Hepatocyte (in vitro differentiated cells): ENCODE measurements around the gene USP47. TPM values are rescaled to one million over a fixed set of nuclear protein-coding genes. Genes with fewer than 3 reads are reported as not detected.
A peak's percentile ranks its signal among the peaks of the same experiment; 100 is the strongest.

Experiments used
- DNase-seq: peaks from one replicate; pipeline ENCODE4 v3.0.0-alpha.2; 2016; ENCODE audit warnings: low spot score
- H2AFZ ChIP-seq: fragments of 200-600 bp; sonication (generic); 2 replicates; pipeline ENCODE4 v1.6.0; 2016; ENCODE audit warnings: antibody characterized with exemption, mild to moderate bottlenecking
- H3K27ac ChIP-seq: fragments of 200-600 bp; sonication (generic); 2 replicates; pipeline ENCODE4 v1.5.1; 2016; ENCODE audit warnings: mild to moderate bottlenecking
- H3K27me3 ChIP-seq: fragments of 200-600 bp; sonication (generic); 2 replicates; pipeline ENCODE4 v1.6.1; 2016
- H3K36me3 ChIP-seq: fragments of 200-600 bp; sonication (generic); replicated peaks from 2 replicates; pipeline ENCODE4 v1.5.1; 2016; ENCODE audit warnings: low read depth; ENCODE audit not compliant: insufficient read depth
- H3K4me1 ChIP-seq: fragments of 200-600 bp; sonication (generic); 2 replicates; pipeline ENCODE4 v1.5.1; 2016; ENCODE audit warnings: mild to moderate bottlenecking, moderate library complexity; ENCODE audit not compliant: insufficient read depth
- H3K4me2 ChIP-seq: fragments of 200-600 bp; sonication (generic); 2 replicates; pipeline ENCODE4 v1.6.0; 2016
- H3K4me3 ChIP-seq: fragments of 200-600 bp; sonication (generic); 2 replicates; pipeline ENCODE4 v1.5.1; 2016; ENCODE audit warnings: mild to moderate bottlenecking
- H3K79me2 ChIP-seq: fragments of 200-600 bp; sonication (generic); 2 replicates; pipeline ENCODE4 v1.6.0; 2017; ENCODE audit warnings: mild to moderate bottlenecking
- H3K9me2 ChIP-seq: fragments of 200-600 bp; sonication (generic); replicated peaks from 2 replicates; pipeline ENCODE4 v1.6.0; 2017; ENCODE audit warnings: mild to moderate bottlenecking; ENCODE audit not compliant: insufficient read depth
- H3K9me3 ChIP-seq: fragments of 200-600 bp; sonication (generic); 2 replicates; pipeline ENCODE4 v1.5.1; 2016; ENCODE audit warnings: low read depth, mild to moderate bottlenecking
- H4K20me1 ChIP-seq: fragments of 200-600 bp; sonication (generic); 2 replicates; pipeline ENCODE4 v1.6.0; 2016; ENCODE audit warnings: mild to moderate bottlenecking; ENCODE audit not compliant: insufficient read depth, poor library complexity, severe bottlenecking
- CTCF ChIP-seq: fragments of 200-600 bp; sonication (generic); IDR thresholded peaks from 2 replicates; pipeline ENCODE4 v1.5.1; 2016; ENCODE audit warnings: antibody characterized with exemption, mild to moderate bottlenecking; ENCODE audit not compliant: poor library complexity
- EZH2 ChIP-seq: fragments of 200-600 bp; sonication (generic); IDR thresholded peaks from 2 replicates; pipeline ENCODE4 v1.6.1; 2016; ENCODE audit warnings: antibody characterized with exemption, mild to moderate bottlenecking, borderline replicate concordance
- EZH2phosphoT487 ChIP-seq: fragments of 200-600 bp; sonication (generic); IDR thresholded peaks from one replicate; pipeline ENCODE4 v1.6.1; 2018; ENCODE audit warnings: antibody characterized with exemption, mild to moderate bottlenecking, low read depth, moderate library complexity; ENCODE audit not compliant: unreplicated experiment, severe bottlenecking
- whole genome bisulfite sequencing: methylation state at CpG from one replicate; pipeline ENCODE4 v1.1.6; 2016; ENCODE audit warnings: low lambda C conversion rate; ENCODE audit errors: missing lambda C conversion rate; 5-methylcytosine and 5-hydroxymethylcytosine counted together
- polyA plus RNA-seq: library from polyadenylated mRNA; unstranded; fragments of >200 nt; fragmentation: Nextera tagmentation; extraction: Ambion mirVana; gene quantifications from 2 replicates; pipeline ENCODE4 v1.2.1, GENCODE V29; 2016
- total RNA-seq: library from RNA; depleted of rRNA; stranded (reverse); fragments of >200 nt; gene quantifications from 2 replicates; pipeline ENCODE4 v1.2.3, GENCODE V29; 2014

Gene USP47
- total and polyA plus RNA-seq, 2 experiments from 2014 or later: 34.0 to 76.9 TPM

- Histone ChIP-seq H3K4me1 (peaks cover 16% of the 10 kb centered on the region), H3K9me2 (no peaks in the 10 kb centered on the region), H3K36me3 (no peaks in the 10 kb centered on the region), H3K4me3 (no peak overlapping the region), H4K20me1 (no peaks in the 10 kb centered on the region), H3K9me3 (no peaks in the 10 kb centered on the region), H3K27me3 (no peaks in the 10 kb centered on the region), H3K27ac (peak overlapping the region; percentile 29), H3K4me2 (no peak overlapping the region), H3K79me2 (no peaks in the 10 kb centered on the region), H2AFZ (no peak overlapping the region)
- no peak for TF ChIP-seq CTCF
- TF ChIP-seq EZH2: no peak
- no peak for TF ChIP-seq EZH2phosphoT487
- DNase-seq: no peak
- 81% methylated on average over 9 of the region's 9 CpGs for WGBS
Observed at GRCh38 chr11:11985954-11986949, 144.5 kb downstream of the USP47 start.

DNA sequence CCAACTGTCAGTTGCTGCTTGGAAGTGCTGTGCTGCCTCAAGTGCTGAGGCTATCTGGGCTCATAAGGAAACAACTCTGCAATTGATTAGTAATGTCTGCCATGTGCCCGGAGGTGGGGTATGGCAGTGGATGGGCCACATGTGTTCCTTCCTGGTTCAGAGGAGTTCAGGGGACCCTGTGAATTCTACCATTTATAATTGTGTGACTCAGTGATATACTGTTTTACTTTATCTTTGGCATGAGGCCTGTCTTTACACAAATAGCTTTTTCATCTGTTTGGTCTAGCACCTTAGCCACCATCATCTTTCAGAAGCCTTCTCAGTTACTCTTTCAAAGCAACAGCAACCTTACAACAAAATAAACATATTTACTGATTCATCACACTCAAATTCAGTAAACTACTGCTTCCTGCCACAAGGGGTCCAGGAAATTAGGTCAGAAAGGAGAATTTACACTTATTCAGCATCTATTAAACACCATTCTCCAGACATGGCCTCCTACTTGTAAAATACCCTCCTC, 145.8 kb downstream of the USP47 start:
- no peaks in the 10 kb centered on the region for H3K36me3 ChIP-seq
- no peak overlapping the region for H2AFZ ChIP-seq
- H3K79me2 ChIP-seq: no peaks in the 10 kb centered on the region
- no peaks in the 10 kb centered on the region for H3K9me3 ChIP-seq
- H3K4me1 ChIP-seq: peaks cover 24% of the 10 kb centered on the region
- H4K20me1 ChIP-seq: no peaks in the 10 kb centered on the region
- no peak overlapping the region for H3K4me3 ChIP-seq
- no peaks in the 10 kb centered on the region for H3K27me3 ChIP-seq
- H3K4me2 ChIP-seq: no peak overlapping the region
- 93% methylated on average over 1 of the region's 1 CpG for WGBS
- TF ChIP-seq CTCF (peak; percentile 34), EZH2 (no peak)
- H3K27ac ChIP-seq: peak overlapping the region; percentile 35
- H3K9me2 ChIP-seq: no peaks in the 10 kb centered on the region
- no peak for DNase-seq

- H3K27ac ChIP-seq: peak overlapping the region; percentile 35
- H3K4me2 ChIP-seq: no peak overlapping the region
- WGBS: 77% methylated on average over 7 of the region's 7 CpGs
Observed at GRCh38 chr11:11988099-11988651, 146.4 kb downstream of the USP47 start.

More at GRCh38 chr11:11988099-11988651, 146.4 kb downstream of the USP47 start:
- no peaks in the 10 kb centered on the region for H3K27me3 ChIP-seq
- H3K4me1 ChIP-seq: peaks cover 31% of the 10 kb centered on the region
- H3K9me2 ChIP-seq: no peaks in the 10 kb centered on the region
- H3K36me3 ChIP-seq: no peaks in the 10 kb centered on the region
- H3K79me2 ChIP-seq: no peaks in the 10 kb centered on the region
- no peaks in the 10 kb centered on the region for H4K20me1 ChIP-seq
- no peaks in the 10 kb centered on the region for H3K9me3 ChIP-seq
- H2AFZ ChIP-seq: no peak overlapping the region
- no peak for DNase-seq
- no peak overlapping the region for H3K4me3 ChIP-seq
- TF ChIP-seq CTCF (no peak), EZH2 (no peak), EZH2phosphoT487 (no peak)
